H1 (cell line): ENCODE data around the gene CCDC38. TPM values are rescaled to one million over a fixed set of nuclear protein-coding genes. Genes with fewer than 3 reads are reported as not detected.

ENCODE experiments used
- BRCA1 ChIP-seq: IDR thresholded peaks from 2 replicates; pipeline ENCODE4 v1.6.1; 2012; ENCODE audit warnings: low read depth, low read length, improper control_type of control experiment
- CHD7 ChIP-seq: fragments of 300-600 bp; sonication (generic); IDR thresholded peaks from 2 replicates; pipeline ENCODE4 v1.7.1; 2012; ENCODE audit warnings: low read length, moderate library complexity, mild to moderate bottlenecking, inconsistent platforms; ENCODE audit not compliant: insufficient replicate concordance
- HDAC2 ChIP-seq, 2 experiments: fragments of 300-600 bp in 1 of 2; sonication (generic) in 1 of 2; IDR thresholded peaks; 2 replicates each; pipeline ENCODE4 v1.6.1; 2011 to 2012; ENCODE audit warnings: low read depth in 2 of 2, low read length in 2 of 2, mild to moderate bottlenecking in 2 of 2, moderate library complexity in 2 of 2, borderline replicate concordance in 1 of 2, inconsistent platforms in 1 of 2
- JUN ChIP-seq: IDR thresholded peaks from 2 replicates; pipeline ENCODE4 v1.6.1; 2011; ENCODE audit warnings: low read depth, mild to moderate bottlenecking, improper control_type of control experiment, low read length
- JUND ChIP-seq: IDR thresholded peaks from 2 replicates; pipeline ENCODE4 v1.6.1; 2011; ENCODE audit warnings: mild to moderate bottlenecking, improper control_type of control experiment, low read length
- POLR2A ChIP-seq, 2 experiments: IDR thresholded peaks; 1 replicate in 1 of 2; 2 replicates in 1 of 2; pipeline ENCODE4 v1.6.1; 2011; ENCODE audit warnings: low read depth in 2 of 2, low read length in 2 of 2, mild to moderate bottlenecking in 2 of 2; ENCODE audit errors: control extremely low read depth in 1 of 2
- SP2 ChIP-seq: IDR thresholded peaks from 2 replicates; pipeline ENCODE4 v1.6.1; 2012; ENCODE audit warnings: mild to moderate bottlenecking, low read length, inconsistent platforms
- polyA plus RNA-seq, 7 experiments: library from polyadenylated mRNA; depleted of rRNA in 3 of 7; stranded (reverse) in 5 of 7; unstranded in 2 of 7; fragments of >200 nt in 5 of 7; fragments of 200-250 nt in 2 of 7; gene quantifications; 1 replicate in 5 of 7; 2 replicates in 1 of 7; 4 replicates in 1 of 7; pipeline versions ENCODE4 v1.2.1 to v1.2.3, GENCODE V29; 2011 to 2013; ENCODE audit warnings: missing spikeins in 2 of 7, mixed read lengths in 2 of 7
- total RNA-seq: library from RNA; stranded (reverse); fragmentation: NEBNext Ultra II Directional; extraction: Animal tissue kit (Norgen Biotek cat#: 25700); gene quantifications from 2 replicates; pipeline ENCODE4 v1.2.1, GENCODE V29; 2021
- TF ChIP-seq, protein P1 (sequence below): IDR thresholded peaks from 2 replicates; pipeline ENCODE4 v1.6.1; 2012; ENCODE audit warnings: inconsistent platforms
- TF ChIP-seq, protein P2 (sequence below): IDR thresholded peaks from 2 replicates; pipeline ENCODE4 v1.6.1; 2011; ENCODE audit warnings: low read depth, mild to moderate bottlenecking, low read length; ENCODE audit not compliant: insufficient read depth

CCDC38 gene
- total and polyA plus RNA-seq, 2 of the 8 experiments (the other 6 are each of a cell fraction or from before 2014, with no cell fraction given) = not detected

GRCh38 chr12:95898081-95898480, 44.3 kb downstream of the CCDC38 start (continued):
- TF ChIP-seq CHD7 = no peak
- TF ChIP-seq JUND = no peak
- TF ChIP-seq BRCA1 = no peak
- no peak for TF ChIP-seq SP2
- no peak for TF ChIP-seq JUN
- TF ChIP-seq POLR2A (IDR thresholded peaks at IDR 0.05; ENCODE audit: control extremely low read depth in 1 of 2, low read depth in 2 of 2, low read length in 2 of 2) = no peak
- TF ChIP-seq, protein P1, sequence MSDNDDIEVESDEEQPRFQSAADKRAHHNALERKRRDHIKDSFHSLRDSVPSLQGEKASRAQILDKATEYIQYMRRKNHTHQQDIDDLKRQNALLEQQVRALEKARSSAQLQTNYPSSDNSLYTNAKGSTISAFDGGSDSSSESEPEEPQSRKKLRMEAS = no peak
- TF ChIP-seq, protein P2, sequence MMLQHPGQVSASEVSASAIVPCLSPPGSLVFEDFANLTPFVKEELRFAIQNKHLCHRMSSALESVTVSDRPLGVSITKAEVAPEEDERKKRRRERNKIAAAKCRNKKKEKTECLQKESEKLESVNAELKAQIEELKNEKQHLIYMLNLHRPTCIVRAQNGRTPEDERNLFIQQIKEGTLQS = no peak
- no peak for TF ChIP-seq HDAC2 (IDR thresholded peaks at IDR 0.05; ENCODE audit: borderline replicate concordance in 1 of 2, low read depth in 2 of 2, low read length in 2 of 2)
